ENCODE data around the gene UBE2Q2. TPM values are rescaled to one million over a fixed set of nuclear protein-coding genes. Genes with fewer than 3 reads are reported as not detected.

Gene UBE2Q2
- total and polyA plus RNA-seq, 8 donors: 8.7 to 19.4 (median 10.8) TPM

GRCh38 chr15:75810874-75811498 is 32.3 kb upstream of the UBE2Q2 start:
- DNase-seq (no peak), ATAC-seq (no peak), FAIRE-seq (no peak)
- TF ChIP-seq CTCF (IDR thresholded peaks at IDR 0.05): no peak
- Histone ChIP-seq H3K9me3 (no peaks in the 10 kb centered on the region), H3K36me3 (no peaks in the 10 kb centered on the region), H3K27ac (no peak overlapping the region), H3K4me3 (no peak overlapping the region), H3K27me3 (no peaks in the 10 kb centered on the region), H3K4me1 (no peaks in the 10 kb centered on the region)
- intact Hi-C loops (cut with DNase I): loop anchor here in 1 of 3 donors (10.0 kb wide), 1 partner anchor 334 kb away; no protein-coding TSS in a partner anchor
- WGBS, 2 donors: 77 to 84% methylated on average over 2 of the region's 2 CpGs

DNA sequence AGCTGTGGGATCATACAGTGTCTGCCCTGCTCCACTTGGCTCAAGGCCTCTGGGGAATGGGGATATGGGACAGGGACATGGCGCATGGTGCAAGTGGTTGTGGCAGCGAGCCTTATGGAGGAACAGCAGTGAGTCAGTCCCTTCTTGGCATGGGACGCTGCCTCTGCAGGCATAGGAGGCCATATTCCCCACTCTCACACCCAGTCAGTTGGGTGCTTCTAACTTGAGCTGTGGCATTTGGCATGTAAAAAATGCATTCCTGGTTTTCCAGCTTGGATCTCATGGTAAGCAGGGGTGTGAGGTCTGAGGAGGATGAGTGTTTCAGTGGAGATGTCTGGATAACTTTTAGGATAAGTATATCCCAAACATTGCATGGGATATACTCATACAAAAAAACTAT is 31.6 kb upstream of the UBE2Q2 start:
- FAIRE-seq (no peak), DNase-seq (no peak), ATAC-seq (no peak)
- Histone ChIP-seq H3K4me3 (no peak overlapping the region), H3K9me3 (no peaks in the 10 kb centered on the region), H3K27me3 (no peaks in the 10 kb centered on the region), H3K36me3 (no peaks in the 10 kb centered on the region), H3K4me1 (no peaks in the 10 kb centered on the region), H3K27ac (no peak overlapping the region)
- intact Hi-C loops (cut with DNase I): loop anchor here in 1 of 3 donors (10.0 kb wide), 1 partner anchor 333 kb away; no protein-coding TSS in a partner anchor
- 82 to 89% methylated on average over 3 of the region's 3 CpGs for WGBS, 2 donors
- TF ChIP-seq CTCF (IDR thresholded peaks at IDR 0.05): no peak

DNA sequence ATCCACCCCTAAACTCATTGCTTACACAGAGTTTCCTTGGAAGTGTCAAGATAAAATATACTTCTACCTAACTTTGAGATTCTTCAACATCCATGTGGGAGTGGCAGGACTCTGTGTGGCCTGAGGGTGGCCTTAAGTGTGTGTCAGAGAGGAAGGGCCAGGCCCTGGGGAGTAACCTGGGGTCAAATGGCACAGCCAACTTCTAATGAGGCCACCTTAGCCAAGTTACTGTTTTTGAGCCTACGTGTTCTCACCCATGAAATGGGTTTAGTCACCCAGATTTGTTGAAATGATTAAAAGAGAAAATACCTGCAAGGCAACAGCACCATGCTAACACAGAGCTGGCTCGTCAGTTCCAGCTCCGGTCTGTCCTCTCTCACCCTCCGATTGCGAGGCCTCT is 28.5 kb upstream of the UBE2Q2 start:
- intact Hi-C loops (cut with DNase I): loop anchor here in 1 of 3 donors (10.0 kb wide), 1 partner anchor 330 kb away; no protein-coding TSS in a partner anchor
- 86 to 91% methylated on average over 5 of the region's 5 CpGs for WGBS, 2 donors
- H3K4me3 ChIP-seq: no peak overlapping the region

GRCh38 chr15:75815811-75816719 is 27.2 kb upstream of the UBE2Q2 start:
- no peak for ATAC-seq
- FAIRE-seq: no peak
- no peak for DNase-seq
- TF ChIP-seq CTCF (IDR thresholded peaks at IDR 0.05): no peak
- Histone ChIP-seq H3K27ac (no peak overlapping the region), H3K9me3 (no peaks in the 10 kb centered on the region), H3K27me3 (no peaks in the 10 kb centered on the region), H3K36me3 (no peaks in the 10 kb centered on the region), H3K4me1 (no peaks in the 10 kb centered on the region), H3K4me3 (no peak overlapping the region)
- intact Hi-C loops (cut with DNase I): loop anchor here in 1 of 3 donors (10.0 kb wide), 1 partner anchor 329 kb away; no protein-coding TSS in a partner anchor
- WGBS, 2 donors: 71 to 74% methylated on average over 3 of the region's 3 CpGs

More for the DNA sequence above, 28.5 kb upstream of the UBE2Q2 start:
- ATAC-seq (no peak), DNase-seq (no peak), FAIRE-seq (no peak)
- Histone ChIP-seq H3K4me1 (no peaks in the 10 kb centered on the region), H3K27ac (no peak overlapping the region), H3K9me3 (no peaks in the 10 kb centered on the region), H3K27me3 (no peaks in the 10 kb centered on the region), H3K36me3 (no peaks in the 10 kb centered on the region)
- TF ChIP-seq CTCF (IDR thresholded peaks at IDR 0.05): no peak

All from pancreas (tissue), 10 donors.